HG03565 (cell line): Measurements from ENCODE around the gene CDC123.
"Not testable (repeated sequence)": the region's sequence is repeated elsewhere in the genome, so short reads cannot be mapped to it uniquely, and the experiment has no call there.

Source experiments
- ATAC-seq: cut with Tn5 transposase; IDR thresholded peaks from one replicate; pipeline ENCODE4 v1.9.1; 2021; ENCODE audit warnings: mild to moderate bottlenecking, moderate library complexity; ENCODE audit not compliant: unreplicated experiment

The CDC123 gene, protein sequence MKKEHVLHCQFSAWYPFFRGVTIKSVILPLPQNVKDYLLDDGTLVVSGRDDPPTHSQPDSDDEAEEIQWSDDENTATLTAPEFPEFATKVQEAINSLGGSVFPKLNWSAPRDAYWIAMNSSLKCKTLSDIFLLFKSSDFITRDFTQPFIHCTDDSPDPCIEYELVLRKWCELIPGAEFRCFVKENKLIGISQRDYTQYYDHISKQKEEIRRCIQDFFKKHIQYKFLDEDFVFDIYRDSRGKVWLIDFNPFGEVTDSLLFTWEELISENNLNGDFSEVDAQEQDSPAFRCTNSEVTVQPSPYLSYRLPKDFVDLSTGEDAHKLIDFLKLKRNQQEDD

DNA sequence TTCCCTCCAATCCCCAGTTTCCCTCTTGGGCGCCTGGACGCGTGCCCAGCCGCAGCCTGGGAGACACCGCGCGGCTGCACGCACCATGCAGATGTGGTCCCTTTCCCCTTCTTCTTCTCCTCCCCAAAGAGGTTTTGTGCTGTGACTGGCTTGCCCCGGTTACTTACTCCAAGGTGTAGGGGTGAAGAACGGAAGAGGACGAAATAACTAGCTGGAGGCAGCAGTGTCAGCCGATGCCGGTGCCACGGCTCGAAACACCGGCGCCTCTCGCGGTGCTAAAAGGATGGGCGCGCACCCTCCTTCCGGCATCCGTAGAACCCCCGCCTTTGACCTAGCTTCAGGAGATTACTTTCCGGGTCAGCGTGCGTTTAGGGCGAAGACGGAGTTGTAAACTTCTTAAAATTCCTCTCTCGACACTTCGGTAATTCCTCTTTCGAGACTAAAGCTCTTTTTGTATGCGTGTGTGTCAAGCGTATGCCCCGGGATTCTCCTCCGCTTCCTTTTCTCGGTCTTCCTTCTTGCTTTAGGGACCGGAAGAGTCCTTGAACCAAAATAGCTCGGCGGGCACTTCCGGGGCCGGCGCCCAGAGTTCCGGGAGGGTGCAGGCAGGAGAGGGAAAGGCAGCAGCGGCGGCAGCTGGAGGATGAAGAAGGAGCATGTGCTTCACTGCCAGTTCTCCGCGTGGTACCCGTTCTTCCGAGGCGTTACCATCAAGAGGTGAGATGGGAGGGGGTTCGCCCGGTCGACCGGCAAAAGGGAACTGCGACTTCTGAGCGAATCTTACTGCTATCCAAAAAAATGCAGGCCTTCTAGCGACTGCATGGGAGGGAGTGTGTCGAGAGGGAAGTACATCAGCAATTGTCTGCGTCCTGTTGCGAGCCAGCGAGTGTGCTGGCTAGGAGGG, at the start of gene CDC123, which contains the start of gene NUDT5:
Gene CDC123 (plus strand): TSS at position 586 of the 904 bp plus-strand sequence. CDS start 58 bp downstream, at position 644.
Gene NUDT5 (minus strand): TSS at position 289 of the 904 bp plus-strand sequence. CDS start 9,600 bp downstream, outside the sequence.
- ATAC-seq = peak; percentile 75

DNA sequence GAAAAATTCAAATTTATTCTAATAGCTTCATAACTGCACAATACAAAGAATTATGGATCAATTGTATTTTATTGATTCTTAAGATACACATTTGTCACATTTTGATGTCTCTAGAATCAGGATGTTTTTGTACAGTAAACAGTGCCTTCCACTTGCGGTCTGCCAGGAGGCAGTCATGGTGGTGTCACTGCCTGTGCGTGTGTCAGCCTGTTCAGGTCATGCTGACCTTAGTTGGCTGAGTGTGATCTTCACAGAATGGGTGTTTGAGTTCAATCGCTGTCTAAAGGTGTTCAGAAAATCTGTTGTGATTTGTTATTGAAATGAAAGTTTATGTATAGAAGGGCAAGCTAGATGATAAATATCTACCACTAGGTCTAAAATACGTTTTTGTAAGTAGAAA, 45.8 kb upstream of the CDC123 start:
- ATAC-seq = no peak

DNA sequence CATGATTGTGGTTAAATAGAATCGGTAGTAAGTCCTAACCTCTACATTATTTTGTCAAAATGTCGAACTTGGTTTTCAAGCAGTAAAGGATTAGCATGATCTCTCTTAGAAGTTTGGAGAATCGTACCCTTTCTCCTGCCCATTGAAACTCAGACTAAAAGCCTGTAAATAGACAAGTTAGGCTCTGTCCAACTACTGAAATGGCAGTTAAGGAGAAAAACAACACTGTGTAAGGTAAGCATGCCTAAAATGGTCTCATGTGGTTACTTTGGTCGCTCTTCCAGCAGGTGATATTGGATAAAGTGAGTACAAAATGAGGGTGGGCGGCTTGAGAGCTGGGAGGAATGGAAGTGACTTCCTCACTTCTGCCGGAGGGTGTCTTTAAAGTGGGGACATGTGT, 41.5 kb upstream of the CDC123 start:
- ATAC-seq = no peak

DNA sequence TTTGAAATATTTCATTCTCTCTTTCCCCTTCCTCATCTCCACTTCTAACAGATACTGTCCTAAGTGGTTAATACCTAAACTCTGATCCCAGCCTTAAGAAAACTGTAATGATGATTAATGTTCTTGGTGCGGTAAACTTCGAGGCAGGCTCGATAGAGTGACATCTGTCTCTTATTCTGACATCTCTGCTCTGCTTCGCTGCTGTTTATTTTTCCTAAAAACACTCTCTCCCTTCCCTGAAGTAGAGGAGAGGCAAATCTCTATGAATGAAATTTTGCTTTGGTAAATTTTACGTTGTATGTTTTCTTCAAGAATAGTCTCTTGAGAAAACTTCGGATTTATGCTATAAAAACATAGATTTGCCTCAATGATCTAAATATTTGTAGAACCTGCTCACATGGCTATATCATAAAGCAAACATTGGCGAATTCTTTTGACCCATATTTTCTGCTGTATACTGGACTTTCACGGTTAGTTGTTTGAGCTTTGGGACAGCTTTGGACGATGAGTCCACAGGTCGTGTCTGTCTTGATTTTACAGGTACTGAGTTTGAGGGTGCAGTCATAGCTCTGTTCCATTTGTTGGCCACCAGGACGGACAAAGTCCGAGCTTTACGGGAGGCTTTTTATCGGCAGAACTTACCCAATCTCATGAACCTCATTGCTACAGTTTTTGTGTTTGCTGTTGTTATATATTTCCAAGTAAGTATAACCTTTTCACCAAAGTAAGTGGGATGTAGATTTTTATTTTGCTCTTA, 39.4 kb upstream of the CDC123 start:
- ATAC-seq = no peak

DNA sequence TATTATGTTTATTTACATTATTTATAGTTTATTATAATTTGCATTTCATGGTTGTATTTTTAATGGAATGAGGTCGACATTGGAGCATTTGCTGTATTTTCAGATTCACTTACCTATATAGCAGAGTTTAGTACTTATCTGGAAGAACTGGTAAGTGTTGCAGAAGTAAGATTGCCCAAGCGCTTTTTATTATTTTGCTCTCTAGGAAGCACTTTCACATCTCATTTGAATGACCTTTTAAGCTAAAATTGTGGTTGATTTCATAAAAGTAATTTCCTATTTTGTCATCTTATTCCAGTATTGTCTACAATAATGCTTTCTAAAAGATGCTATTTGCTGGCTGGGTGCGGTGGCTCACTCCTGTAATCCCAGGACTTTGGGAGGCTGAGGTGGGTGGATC, 37.9 kb upstream of the CDC123 start:
- ATAC-seq = no peak

DNA sequence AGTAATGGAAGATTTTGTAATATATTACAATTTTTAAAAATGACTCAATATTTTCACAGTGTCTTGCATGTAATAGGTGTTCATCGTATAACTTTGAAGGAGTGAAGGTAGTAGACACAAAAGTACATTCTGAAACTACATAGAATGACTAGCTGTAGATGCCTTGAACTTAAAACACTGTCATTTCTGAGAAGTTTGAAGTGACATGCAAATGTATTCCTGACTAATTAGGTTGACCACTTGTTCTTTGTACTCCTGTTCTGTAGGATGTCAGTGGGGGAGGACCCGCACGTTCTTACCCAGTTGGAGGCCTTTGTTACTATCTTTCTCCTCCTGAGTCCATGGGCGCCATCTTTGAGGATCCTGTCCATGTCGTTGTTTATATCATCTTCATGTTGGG, 35.3 kb upstream of the CDC123 start:
- no peak for ATAC-seq

DNA sequence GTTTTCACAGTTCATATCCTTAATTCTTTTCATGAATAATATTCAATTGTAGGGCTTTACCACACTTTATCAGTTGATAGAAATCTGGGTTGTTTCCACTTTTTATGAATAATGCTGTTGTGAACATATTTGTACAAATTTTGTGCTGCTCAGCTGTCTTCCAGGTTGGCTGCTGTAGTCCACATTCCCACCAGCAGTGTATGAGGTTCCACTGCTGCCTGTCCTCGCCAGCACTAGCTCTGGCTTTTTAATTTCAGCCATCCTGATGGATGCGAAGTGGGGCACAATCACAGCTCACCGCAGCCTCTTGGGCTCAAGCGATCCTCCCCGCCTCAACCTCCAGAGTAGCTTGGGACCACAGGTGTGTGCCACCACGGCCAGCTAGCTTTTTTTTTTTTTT, 33.1 kb upstream of the CDC123 start:
- ATAC-seq = no peak

DNA sequence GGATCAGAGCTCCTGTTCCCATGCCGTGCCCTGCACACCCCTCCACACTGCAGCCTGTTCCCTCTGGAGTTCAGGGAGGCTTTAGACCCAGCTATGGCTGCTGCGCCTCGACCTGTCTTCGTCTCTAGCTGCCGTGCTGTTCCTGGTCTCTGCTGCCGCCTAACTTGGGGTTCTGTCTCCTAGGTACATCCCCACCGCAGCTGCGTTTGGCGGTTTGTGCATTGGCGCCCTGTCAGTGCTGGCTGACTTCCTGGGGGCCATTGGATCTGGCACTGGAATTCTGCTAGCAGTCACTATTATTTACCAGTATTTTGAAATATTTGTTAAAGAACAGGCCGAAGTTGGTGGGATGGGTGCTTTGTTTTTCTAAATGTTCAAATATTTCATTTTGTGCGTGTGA, 31.9 kb upstream of the CDC123 start:
- ATAC-seq = no peak

DNA sequence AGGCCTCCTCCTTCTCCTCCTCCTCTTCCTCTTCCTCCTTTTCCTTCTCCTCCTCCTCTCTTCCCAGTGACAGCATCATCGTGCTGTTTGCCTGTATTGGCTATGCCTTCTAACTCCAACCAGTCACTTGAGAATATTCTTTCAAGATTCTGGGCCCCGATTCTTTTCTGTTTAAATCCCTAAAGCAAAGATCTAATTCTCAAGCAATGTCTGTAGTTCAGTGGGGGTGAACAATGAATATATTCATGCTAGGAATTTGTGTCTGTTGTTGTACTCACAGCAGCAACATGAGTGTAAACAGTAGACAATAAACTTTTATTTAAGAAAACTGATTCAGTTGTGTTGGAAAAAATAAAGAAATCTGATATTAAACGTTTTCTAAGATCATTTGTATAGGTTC, 31.0 kb upstream of the CDC123 start:
- ATAC-seq = no peak

DNA sequence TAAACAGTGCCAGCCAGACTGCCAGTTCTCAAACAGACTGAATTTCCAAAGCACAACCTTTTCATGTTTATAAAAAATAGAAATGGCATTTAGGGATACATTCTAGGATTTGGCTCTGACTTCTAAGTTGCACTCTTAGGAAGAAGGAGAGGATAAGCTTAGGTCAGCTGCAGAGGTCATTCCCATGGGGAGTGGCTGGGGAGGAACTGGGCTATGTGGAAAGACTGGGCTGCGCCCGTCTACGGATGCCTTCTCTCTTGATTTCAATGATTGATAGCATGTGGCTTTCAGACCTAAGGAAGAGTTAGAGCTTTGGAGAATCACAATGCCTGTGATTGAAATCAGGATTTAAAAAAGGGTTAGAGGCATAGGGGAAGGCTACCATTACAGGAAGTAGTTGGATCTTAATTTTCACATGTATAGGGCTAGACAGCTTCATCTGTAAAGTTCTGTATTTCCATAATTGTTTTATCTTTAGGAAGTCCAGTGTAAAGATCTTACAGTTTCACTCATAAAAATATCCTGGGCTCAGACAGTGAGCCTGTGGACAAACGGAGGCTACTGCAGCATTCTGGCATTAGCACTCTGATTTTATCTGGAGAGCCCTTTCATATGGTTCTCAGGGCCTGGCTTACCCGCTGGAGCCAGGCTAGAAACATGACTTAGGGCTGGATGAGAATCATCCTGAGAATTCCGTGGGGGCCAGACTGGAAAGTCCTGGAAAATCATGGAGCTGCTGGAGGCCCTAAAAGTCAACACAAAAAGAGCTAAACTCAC, 29.8 kb upstream of the CDC123 start:
- ATAC-seq = no peak

DNA sequence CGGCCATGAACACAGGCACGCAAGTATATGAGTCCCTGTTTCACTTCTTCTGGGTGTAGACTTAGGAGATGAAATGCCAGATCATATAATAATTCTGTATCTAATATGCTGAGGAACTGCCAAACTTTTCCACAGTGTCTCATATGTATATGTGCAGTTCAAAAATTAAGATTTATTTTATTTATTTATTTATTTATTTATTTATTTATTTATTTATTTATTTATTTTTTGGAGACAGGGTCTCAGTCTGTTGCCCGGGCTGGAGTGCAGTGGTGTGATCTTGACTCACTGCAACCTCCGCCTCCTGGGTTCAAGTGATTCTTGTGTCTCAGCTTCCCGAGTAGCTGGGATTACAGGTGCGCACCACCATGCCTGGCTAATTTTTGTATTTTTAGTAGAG, 24.5 kb upstream of the CDC123 start:
- ATAC-seq = not testable (repeated sequence)

DNA sequence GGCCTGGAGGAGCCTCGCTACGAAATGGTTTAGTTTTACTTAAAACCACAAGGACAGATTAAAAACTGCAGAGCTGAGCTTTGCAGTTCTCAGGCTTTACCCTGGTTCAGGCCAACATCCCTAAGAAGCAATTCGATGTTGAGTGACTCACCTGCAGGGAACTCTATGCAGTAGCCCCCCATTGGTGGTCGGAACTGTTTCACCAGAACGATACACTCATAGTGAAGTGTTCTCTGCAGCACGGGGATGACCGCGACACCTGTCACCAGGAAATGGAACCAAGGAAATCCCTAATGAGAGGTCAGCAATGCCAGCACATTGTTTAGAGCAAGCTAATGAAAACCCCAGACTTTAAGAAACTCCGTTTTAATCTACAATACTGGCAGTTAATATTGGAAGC, 18.3 kb upstream of the CDC123 start:
- ATAC-seq = no peak

DNA sequence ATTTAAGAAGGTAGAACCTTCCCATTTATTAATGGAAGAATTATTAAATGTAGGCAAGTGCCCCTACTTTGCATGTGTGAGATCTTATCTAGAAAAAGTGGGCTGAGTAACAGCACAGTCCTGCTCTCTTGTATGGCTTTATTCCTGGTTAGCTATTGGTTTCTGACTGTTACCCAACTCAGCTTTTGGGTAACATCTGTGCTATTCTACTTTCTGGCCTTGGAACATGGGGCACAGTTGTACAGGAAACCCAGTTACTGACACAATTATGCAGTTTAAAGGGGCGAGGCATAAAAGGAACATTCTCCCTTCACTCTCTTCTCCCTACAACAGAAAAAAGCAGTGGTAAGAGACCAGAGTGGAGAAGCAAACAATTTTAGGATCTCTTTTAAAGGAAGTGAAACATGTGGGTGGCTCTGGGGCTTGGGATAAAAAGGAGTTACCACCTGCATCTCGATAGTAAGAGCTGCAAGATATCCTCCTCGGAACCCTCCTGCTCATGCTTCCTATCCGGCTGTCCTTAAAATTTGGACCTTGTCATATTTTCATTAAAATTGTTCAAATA, 16.3 kb upstream of the CDC123 start:
- ATAC-seq = no peak

DNA sequence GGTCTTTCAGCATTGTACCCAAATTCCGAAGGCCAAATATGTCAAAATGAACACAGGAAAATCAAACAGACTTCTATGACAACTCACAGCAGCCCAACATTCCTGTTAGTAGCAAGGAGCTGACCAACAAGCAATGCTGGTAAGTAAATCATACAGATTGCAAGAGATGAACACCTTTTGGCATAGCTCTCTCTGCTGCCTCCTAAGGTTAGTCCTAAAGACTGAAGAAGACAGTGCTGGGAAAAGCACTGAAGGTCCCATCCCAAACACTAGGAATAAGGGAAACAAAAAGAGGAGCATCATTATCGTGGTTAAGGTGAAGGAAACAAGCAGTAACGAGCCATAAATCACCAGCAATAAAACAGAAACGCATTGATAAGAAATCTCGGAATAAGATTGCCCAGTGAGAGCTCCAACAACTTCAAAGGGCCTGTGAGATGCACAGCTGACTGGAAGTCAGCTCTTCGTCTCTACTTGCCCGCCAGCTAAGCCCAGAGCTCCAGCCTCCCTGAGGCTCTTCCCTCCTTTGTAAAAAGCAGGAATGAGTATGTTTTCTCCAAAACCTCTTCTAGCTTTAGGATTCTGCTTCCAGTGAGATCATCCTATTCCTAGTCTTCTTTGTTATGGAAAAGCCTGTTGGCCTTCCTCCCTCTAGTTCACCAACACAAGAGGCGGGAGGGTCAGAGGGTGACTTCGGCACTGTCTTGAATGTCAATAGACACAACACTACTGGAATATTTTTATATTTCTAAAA, 15.6 kb upstream of the CDC123 start:
- no peak for ATAC-seq

DNA sequence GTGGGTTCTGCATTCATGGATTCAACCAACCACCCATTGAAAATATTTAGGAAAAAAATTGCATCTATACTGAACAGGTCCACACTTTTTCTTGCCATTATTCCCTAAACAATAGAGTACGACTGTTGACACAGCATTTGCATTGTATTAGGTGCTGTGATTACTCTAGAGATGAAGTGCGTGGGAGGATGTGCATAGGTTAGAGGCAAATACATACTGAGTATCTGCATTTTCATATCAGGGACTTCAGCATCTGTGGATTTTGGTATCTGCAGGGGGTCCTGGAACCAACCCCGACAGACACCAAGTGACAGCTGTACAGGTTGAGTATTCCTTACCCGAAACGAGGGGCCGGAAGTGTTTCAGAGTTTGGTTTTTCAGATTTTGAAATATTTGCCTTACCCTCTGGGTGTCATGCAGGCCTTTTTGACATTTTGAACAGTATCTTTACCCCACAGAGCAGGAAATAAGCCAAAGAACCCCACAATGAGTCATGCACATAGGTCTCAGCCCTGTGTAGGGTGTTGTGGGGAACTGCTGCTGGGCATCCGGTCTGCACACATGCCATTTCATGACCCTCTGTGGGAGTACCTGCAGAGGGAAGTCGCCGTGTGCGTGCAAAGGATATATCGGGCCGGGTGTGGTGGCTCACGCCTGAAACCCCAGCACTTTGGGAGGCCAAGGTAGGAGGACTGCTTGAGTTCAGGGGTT, 14.8 kb upstream of the CDC123 start:
- no peak for ATAC-seq

DNA sequence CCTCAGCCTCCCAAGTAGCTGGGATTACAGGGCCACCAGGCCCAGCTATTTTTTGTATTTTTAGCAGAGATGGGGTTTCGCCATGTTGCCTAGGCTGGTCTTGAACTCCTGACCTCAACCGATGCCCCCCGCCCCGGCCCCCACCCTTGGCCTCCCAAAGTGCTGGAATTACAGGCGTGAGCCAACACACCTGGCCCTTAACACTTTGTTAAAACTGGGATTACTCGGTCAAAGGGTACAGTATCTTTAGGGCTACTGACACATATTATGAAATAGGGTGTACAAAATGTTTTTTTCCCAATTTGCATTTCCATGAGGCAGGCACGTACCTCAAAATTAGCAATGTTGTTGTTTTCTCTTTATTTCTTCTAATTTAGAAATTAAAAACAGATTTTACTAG, 11.8 kb upstream of the CDC123 start:
- no peak for ATAC-seq

DNA sequence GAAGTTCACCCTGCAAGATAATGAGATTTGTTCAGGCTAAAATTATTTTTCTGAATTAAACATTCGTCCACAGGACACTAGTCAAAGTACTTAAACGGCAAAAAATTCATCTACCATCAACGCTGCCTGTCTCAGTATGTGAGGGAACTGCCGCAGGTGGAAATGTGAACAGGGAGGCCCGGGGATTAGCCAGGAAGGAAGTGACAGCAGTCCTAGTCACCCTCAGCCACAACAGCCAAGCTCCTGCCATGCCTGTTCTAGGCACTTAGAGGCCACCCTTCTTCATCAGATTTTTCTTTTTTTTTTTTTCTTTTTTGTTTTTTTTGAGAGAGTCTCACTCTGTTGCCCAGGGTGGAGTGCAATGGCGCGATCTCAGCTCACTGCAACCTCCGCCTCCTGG, 9.7 kb upstream of the CDC123 start:
- no peak for ATAC-seq

DNA sequence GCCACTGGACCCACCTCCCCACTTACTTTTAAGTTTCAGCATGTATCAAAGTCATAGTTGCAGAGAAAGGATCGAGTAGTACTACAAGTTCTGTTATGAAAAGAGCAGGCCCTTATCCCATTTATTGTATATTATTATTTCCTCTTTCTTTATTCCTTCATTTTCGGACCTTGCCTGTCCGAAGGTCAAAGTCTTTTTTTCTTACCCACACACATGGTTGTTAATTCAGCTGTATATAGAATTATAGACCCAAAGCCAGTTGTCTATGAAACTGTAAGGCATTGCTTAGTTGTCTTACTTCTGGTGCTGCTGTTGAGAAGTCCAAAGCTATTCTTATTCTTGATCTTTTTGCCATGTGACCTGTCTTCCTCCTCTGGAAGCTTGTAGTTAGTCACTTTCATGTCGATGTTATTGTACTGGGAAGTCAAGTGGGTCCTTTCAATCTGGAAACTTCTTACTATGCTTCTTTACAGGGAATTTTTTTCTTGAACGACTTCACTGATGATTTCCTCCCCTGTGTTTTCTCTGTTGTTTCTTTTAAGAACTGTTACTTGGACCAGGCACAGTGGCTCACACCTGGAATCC, 8.6 kb upstream of the CDC123 start:
- ATAC-seq = no peak
